Adrenal gland (tissue), 5 donors: Measurements from ENCODE around the gene KCNK3.

Experiments used
- CTCF ChIP-seq, 6 experiments: fragments of 450-650 bp in 4 of 6; fragments of 200-600 bp in 2 of 6; sonication (generic) in 1 of 6; IDR thresholded peaks; 1 replicate in 5 of 6; 2 replicates in 1 of 6; pipeline versions ENCODE4 v1.5.1 to v1.8.0; 2016 to 2021; ENCODE audit warnings: antibody characterized with exemption in 6 of 6, mild to moderate bottlenecking in 2 of 6, moderate library complexity in 1 of 6
- POLR2A ChIP-seq, 2 donors: fragments of 450-650 bp; IDR thresholded peaks; one replicate each; pipeline ENCODE4 v1.6.1; 2017; ENCODE audit warnings: antibody characterized with exemption in 2 of 2, mild to moderate bottlenecking in 2 of 2, moderate library complexity in 1 of 2
- donor health status: DM: no; HTN: no; CAD: no.

- TF ChIP-seq CTCF (IDR thresholded peaks at IDR 0.05), result no peak
- TF ChIP-seq POLR2A (IDR thresholded peaks at IDR 0.05), result no peak
These were observed 23.8 kb downstream of the KCNK3 start for GRCh38 chr2:26716340-26716739.
